GOT3 (cell line): Measurements from ENCODE around the gene SLC26A9.

Experiments
- DNase-seq: peaks from one replicate; lab custom pipeline; 2025; ENCODE audit warnings: mixed read lengths; lab: John Stamatoyannopoulos, UW

SLC26A9 gene

GRCh38 chr1:205943245-205943644, at the start of gene SLC26A9:
SLC26A9 (minus strand) TSS chr1:205943456; CDS start chr1:205935820, 7,636 bp downstream.
- no peak for DNase-seq

GRCh38 chr1:205992218-205992882, 49.1 kb upstream of the SLC26A9 start:
- DNase-seq = no peak

- DNase-seq = no peak
Observed at GRCh38 chr1:205991237-205991636, 48.0 kb upstream of the SLC26A9 start.

- no peak for DNase-seq
Observed at GRCh38 chr1:205990226-205990625, 47.0 kb upstream of the SLC26A9 start.

- no peak for DNase-seq
Observed at GRCh38 chr1:205989786-205990185, 46.5 kb upstream of the SLC26A9 start.

GRCh38 chr1:205988585-205988995, 45.3 kb upstream of the SLC26A9 start:
- DNase-seq = no peak

- DNase-seq = no peak
Observed at GRCh38 chr1:205986861-205987260, 43.6 kb upstream of the SLC26A9 start.

- DNase-seq = no peak
Observed at GRCh38 chr1:205986292-205986691, 43.0 kb upstream of the SLC26A9 start.

GRCh38 chr1:205985330-205986005, 42.2 kb upstream of the SLC26A9 start:
- no peak for DNase-seq

- no peak for DNase-seq
Observed at GRCh38 chr1:205983925-205984725, 40.9 kb upstream of the SLC26A9 start.

- DNase-seq = no peak
Observed at GRCh38 chr1:205981257-205981656, 38.0 kb upstream of the SLC26A9 start.

- DNase-seq = no peak
Observed at GRCh38 chr1:205980237-205980870, 37.1 kb upstream of the SLC26A9 start.

- no peak for DNase-seq
Observed at GRCh38 chr1:205979301-205979700, 36.0 kb upstream of the SLC26A9 start.

GRCh38 chr1:205978676-205979075, 35.4 kb upstream of the SLC26A9 start:
- no peak for DNase-seq

GRCh38 chr1:205977402-205978014, 34.3 kb upstream of the SLC26A9 start:
- peak; percentile 35 for DNase-seq

- no peak for DNase-seq
Observed at GRCh38 chr1:205976708-205977401, 33.6 kb upstream of the SLC26A9 start.

- DNase-seq = no peak
Observed at GRCh38 chr1:205976036-205976435, 32.8 kb upstream of the SLC26A9 start.

GRCh38 chr1:205975387-205975998, 32.2 kb upstream of the SLC26A9 start:
- no peak for DNase-seq

GRCh38 chr1:205974712-205975111, 31.5 kb upstream of the SLC26A9 start:
- DNase-seq = no peak

- no peak for DNase-seq
Observed at GRCh38 chr1:205973377-205974232, 30.3 kb upstream of the SLC26A9 start.
